Activated naive CD4-positive, alpha-beta T cell treated with anti-CD3 and anti-CD28 coated beads, Interleukin-2, amount 50 U/mL, for 24 hours (primary cell): ENCODE data around the gene IGLL1.
"Not testable (repeated sequence)": the region's sequence is repeated elsewhere in the genome, so short reads cannot be mapped to it uniquely, and the experiment has no call there.

Source experiments
- H3K27ac Mint-ChIP-seq: one replicate; pipeline ENCODE4 v1.8.0; 2021; ENCODE audit warnings: mild to moderate bottlenecking, mixed read lengths
- H3K27me3 Mint-ChIP-seq: one replicate; pipeline ENCODE4 v1.8.0; 2021; ENCODE audit warnings: mixed read lengths
- H3K36me3 Mint-ChIP-seq: one replicate; pipeline ENCODE4 v1.8.0; 2021; ENCODE audit warnings: mixed read lengths
- H3K4me1 Mint-ChIP-seq: one replicate; pipeline ENCODE4 v1.8.0; 2021; ENCODE audit warnings: mixed read lengths
- H3K4me3 Mint-ChIP-seq: one replicate; pipeline ENCODE4 v1.8.0; 2021; ENCODE audit warnings: mild to moderate bottlenecking, mixed read lengths
- H3K9me3 Mint-ChIP-seq: one replicate; pipeline ENCODE4 v1.8.0; 2021; ENCODE audit warnings: mixed read lengths

The IGLL1 gene

DNA sequence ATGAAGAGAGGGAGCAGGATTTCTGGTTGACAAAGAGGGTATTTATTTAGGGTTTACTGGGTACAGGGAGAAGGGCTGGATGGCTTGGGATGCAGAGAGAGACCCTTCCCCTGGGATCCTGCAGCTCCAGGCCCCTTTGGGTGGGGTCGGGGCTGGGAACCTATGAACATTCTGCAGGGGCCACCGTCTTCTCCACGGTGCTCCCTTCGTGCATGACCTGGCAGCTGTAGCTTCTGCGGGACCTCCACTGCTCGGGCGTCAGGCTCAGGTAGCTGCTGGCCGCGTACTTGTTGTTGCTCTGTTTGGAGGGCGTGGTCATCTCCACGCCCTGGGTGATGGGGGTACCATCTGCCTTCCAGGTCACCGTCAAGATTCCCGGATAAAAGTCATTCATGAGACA is 7.0 kb downstream of the IGLL1 start:
- not testable (repeated sequence) for H3K36me3 Mint-ChIP-seq, H3K4me3 Mint-ChIP-seq, H3K9me3 Mint-ChIP-seq, H3K27ac Mint-ChIP-seq, H3K4me1 Mint-ChIP-seq, H3K27me3 Mint-ChIP-seq

DNA sequence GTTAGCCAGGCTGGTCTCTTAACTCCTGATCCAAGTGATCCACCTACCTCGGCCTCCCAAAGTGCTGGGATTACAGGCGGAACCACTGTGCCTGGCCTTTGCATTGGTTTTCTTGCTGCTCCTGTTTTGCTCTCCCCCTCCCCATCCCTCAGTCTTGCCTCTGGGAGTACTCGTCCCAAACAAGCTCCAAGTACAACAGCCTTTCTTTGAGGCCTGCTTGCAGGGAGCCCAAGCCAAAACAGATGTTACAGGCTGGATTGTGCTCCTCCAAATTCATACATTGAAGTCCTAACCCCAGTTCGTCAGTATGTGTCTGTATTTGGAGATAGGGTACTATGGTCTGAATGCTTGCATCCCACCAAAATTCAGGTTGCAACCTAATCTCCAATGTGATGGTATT is 8.6 kb downstream of the IGLL1 start:
- Mint-ChIP-seq H3K27me3 (peaks cover 6% of the 10 kb centered on the region), H3K36me3 (no peaks in the 10 kb centered on the region), H3K9me3 (no peaks in the 10 kb centered on the region), H3K4me1 (no peaks in the 10 kb centered on the region), H3K27ac (no peak overlapping the region), H3K4me3 (no peak overlapping the region)

DNA sequence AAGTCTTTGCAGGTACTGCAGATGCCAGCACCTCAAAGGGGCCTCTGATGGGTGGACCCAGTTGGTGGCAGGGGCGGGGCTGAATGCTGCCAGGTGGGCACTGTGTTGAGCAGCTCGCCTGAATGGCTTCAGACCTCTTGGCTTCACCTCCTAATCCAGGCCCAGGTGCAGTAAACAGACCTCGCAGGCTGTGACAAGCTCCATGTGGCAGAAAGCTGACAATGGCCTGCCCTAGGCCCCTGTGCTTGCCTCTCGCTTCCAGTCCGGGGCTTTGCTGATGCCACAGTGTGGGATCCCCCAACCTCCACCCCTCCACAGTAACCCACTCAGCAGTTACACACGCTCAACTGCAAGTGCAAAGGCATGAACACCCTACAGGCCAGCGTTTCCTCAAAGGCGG is 9.4 kb downstream of the IGLL1 start:
- Mint-ChIP-seq H3K9me3 (no peaks in the 10 kb centered on the region), H3K36me3 (no peaks in the 10 kb centered on the region), H3K4me3 (no peak overlapping the region), H3K4me1 (peaks cover 3% of the 10 kb centered on the region), H3K27ac (no peak overlapping the region), H3K27me3 (peaks cover 6% of the 10 kb centered on the region)

DNA sequence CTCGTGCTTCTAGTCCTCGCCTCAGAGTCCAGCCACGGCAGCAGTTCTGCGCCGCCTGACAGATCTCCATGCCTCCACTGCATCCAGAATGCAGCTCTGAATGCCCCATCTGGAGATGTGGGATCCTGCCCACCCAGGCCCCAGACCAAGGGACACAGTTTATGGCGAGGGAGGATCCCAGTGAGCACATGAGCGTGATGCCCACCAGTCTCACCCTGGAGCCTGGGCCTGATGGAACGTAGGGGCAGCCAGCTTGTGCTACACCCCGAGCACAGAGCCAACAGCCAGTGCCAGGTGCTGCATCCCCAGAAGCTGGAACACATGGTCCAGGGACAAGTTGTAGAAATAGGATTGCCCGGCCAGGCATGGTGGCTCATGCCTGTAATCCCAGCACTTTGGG is 10.4 kb downstream of the IGLL1 start:
- peaks cover 11% of the 10 kb centered on the region for H3K27me3 Mint-ChIP-seq

DNA sequence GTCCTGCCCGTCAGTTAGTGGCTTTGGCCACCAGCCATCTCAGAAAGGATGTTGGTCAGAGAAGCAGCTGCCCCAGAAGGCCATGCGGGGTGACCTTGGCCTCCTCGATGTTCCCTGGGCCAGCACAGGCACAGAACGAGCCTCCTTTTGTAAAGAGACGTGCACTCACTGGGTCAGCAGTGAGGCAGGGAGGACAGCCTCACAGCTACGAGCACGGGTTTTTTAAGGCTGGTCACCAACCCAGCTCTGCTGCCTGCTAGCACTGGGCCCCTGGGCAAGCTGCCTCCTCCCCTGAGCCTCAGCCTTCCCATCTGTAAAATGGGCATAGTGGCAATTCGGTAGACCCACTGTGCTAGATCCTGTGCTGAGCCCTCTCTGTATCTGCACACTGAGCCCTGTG is 10.8 kb downstream of the IGLL1 start:
- H3K9me3 Mint-ChIP-seq, result no peaks in the 10 kb centered on the region
- H3K27me3 Mint-ChIP-seq, result peaks cover 14% of the 10 kb centered on the region
- H3K27ac Mint-ChIP-seq, result no peak overlapping the region
- no peak overlapping the region for H3K4me3 Mint-ChIP-seq
- peaks cover 8% of the 10 kb centered on the region for H3K4me1 Mint-ChIP-seq
- no peaks in the 10 kb centered on the region for H3K36me3 Mint-ChIP-seq

More for the DNA sequence above, 10.4 kb downstream of the IGLL1 start:
- H3K36me3 Mint-ChIP-seq, result no peaks in the 10 kb centered on the region
- H3K27ac Mint-ChIP-seq, result no peak overlapping the region
- peaks cover 8% of the 10 kb centered on the region for H3K4me1 Mint-ChIP-seq
- H3K9me3 Mint-ChIP-seq, result no peaks in the 10 kb centered on the region
- H3K4me3 Mint-ChIP-seq, result no peak overlapping the region

DNA sequence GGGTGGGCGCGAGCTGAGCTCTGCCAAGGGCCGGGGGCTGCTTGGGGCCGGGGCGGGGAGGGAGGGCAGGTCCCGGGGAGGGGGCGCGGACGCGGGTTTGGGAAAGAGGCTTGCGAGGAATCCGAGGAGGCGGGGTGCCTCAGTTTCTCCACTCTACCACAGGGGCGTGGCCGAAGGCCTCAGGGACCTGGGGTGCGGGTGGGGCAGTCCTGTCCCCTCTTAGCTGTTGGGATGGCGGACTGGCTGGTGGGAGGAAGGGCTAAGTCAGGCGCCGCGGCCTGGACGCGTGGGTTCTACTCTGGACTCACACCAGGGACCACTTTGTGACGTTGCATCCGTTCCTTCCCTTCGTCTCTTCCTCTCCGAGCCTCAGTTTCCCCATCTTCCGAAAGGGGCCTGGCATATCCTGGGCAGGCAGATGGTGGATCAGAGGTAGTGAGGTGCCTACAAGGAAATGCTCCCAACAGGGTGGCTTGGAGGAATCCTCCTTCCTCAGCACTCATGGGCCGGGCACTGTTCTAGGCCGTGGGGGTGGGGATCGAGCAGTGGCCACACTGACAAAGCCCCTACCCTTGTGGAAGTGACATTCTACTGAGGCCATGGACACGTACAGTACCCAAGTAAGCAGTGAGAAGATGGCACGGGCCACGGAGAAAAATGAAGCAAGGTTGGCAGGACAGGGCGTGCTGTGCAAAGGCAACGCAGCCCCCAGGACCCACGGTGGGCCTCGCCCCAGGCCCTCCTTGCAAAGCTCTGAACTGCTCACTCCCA is 13.2 kb downstream of the IGLL1 start:
- Mint-ChIP-seq H3K27ac (no peak overlapping the region), H3K9me3 (no peaks in the 10 kb centered on the region), H3K27me3 (peaks cover 15% of the 10 kb centered on the region), H3K36me3 (no peaks in the 10 kb centered on the region), H3K4me3 (peak overlapping the region; percentile 65), H3K4me1 (peaks cover 8% of the 10 kb centered on the region)

DNA sequence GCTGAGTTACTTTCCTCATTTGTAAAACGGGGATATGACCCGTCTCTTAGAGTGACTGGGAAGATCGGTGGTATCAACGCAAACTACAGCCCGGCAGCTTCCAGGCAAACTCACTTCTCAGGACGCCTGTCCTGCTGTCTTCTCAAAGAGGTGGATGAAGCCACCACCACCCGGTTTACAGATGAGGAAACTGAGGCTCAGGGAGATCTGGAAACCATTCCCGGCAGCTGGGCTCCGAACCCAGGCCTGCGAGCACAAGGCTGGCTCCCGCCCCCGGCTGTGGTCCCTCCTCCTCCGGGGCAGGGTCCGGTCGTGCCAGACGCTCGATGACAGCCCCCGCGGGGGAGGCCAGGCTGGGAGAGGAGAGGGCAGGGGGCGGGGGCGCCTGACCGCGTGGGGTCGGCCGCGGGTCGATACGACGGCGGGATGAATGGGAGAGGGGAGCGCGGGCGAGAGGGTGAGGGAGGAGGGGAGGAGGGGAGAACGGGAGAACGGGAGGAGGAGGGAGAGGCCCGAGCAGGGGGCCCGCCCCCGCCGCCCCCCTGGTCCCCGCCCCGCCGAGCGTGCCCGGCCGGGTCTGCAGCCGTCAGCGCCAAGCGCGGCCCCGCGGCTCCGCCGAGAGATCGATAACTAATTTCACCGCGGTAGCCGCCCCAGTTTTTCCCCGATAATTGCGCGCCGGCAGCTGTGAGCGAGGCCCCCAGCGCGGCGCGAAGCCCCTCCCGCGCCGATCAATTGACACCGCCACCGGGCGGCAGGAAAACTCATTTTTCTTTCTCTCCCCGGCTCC is 14.0 kb downstream of the IGLL1 start:
- Mint-ChIP-seq H3K27me3 (peaks cover 17% of the 10 kb centered on the region), H3K36me3 (no peaks in the 10 kb centered on the region), H3K4me1 (peaks cover 8% of the 10 kb centered on the region), H3K4me3 (peak overlapping the region; percentile 86), H3K9me3 (no peaks in the 10 kb centered on the region), H3K27ac (no peak overlapping the region)

DNA sequence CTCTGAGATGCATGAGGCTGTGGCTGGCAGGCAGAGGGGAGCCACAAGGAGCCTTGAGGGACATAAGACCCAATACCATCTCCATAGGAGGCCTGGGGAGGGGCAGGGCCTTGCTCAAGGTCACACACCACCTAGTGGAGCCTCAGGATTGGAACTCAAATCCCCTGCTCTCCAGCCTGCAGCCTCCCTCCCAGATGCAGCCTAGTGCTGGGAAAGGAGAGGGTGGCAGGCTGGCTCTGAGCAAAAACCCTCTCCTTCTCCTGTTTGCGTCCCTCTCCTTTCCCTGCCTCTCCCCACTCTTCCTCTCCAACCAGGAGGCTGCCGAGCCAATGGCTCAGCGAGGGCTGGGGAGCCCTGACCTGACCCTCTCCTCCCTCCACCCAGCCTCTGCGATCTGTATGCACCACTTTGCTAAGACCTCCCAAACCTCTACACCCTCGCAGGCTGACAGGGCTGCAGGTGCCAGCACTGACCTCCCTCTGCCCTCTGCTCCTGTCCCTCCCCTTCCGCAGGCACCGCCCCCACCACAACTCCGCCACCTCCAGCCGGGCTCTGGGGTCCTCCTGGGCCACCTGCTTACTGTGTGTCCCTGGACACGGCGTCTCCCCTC is 14.7 kb downstream of the IGLL1 start:
- Mint-ChIP-seq H3K27ac (no peak overlapping the region), H3K4me3 (peak overlapping the region; percentile 86), H3K4me1 (peaks cover 8% of the 10 kb centered on the region), H3K9me3 (no peaks in the 10 kb centered on the region), H3K36me3 (no peaks in the 10 kb centered on the region), H3K27me3 (peaks cover 17% of the 10 kb centered on the region)

DNA sequence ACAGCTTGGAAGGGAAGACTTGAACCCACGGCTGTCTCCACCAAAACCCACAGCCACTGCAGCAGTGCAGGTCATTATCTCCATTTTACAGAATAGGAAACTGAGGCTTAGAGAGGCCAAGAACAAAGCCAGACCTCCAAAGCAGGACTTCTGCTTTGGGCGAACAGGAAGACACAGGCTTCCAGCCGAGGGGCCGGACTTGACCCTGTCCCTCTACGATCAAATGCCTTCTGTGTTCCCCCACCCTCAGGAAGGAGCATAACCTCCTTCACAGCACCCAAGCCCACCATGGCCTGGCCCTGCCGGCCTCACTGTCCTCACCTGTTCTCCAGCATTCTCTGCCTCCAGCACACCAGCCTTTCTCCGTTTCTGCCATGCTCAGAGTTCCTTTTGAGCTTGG is 15.8 kb downstream of the IGLL1 start:
- H3K4me3 Mint-ChIP-seq, result no peak overlapping the region
- no peaks in the 10 kb centered on the region for H3K36me3 Mint-ChIP-seq
- peaks cover 17% of the 10 kb centered on the region for H3K27me3 Mint-ChIP-seq
- peaks cover 8% of the 10 kb centered on the region for H3K4me1 Mint-ChIP-seq
- no peaks in the 10 kb centered on the region for H3K9me3 Mint-ChIP-seq
- no peak overlapping the region for H3K27ac Mint-ChIP-seq

DNA sequence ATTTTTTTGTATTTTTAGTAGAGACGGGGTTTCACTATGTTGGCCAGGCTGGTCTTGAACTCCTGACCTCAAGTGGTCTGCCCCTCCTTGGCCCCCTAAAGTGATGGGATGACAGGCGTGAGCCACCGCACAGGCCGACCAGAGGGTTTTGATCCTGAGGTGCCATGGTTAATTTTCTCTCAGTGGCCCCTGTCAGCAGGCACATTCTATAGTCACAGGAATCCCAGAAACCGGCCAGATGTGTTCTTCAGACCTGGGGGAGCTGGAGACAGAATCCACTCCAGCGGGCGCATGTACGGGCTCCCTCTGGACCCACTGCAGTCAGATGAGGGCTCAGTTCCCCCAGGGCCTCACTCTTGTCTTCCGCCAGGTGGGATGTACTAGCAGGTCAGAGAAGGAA is 17.0 kb downstream of the IGLL1 start:
- no peaks in the 10 kb centered on the region for H3K9me3 Mint-ChIP-seq
- peaks cover 18% of the 10 kb centered on the region for H3K27me3 Mint-ChIP-seq
- no peak overlapping the region for H3K4me3 Mint-ChIP-seq
- H3K36me3 Mint-ChIP-seq, result no peaks in the 10 kb centered on the region
- H3K27ac Mint-ChIP-seq, result no peak overlapping the region
- H3K4me1 Mint-ChIP-seq, result peaks cover 8% of the 10 kb centered on the region

DNA sequence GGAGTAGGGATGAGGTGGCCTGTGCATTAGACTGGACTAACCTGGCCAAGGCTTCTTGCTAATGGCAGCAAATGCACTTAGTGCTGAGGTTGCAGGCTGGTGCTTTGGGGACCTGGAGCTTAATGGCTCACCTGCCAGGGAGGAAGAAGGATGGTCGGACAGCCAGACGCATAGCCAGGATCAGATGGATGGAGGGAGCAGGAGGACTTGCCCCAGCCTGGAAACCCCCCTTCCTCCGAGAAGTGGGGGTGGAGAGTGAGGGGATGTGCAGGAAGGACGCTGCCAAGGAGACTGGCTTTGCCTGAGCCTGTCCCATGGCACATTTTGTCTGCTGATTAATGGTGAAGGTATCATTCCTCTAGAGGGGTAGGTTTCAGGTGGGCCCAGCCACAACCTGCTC is 17.9 kb downstream of the IGLL1 start:
- Mint-ChIP-seq H3K27ac (no peak overlapping the region), H3K27me3 (peaks cover 19% of the 10 kb centered on the region), H3K4me3 (no peak overlapping the region), H3K36me3 (no peaks in the 10 kb centered on the region), H3K9me3 (no peaks in the 10 kb centered on the region), H3K4me1 (peaks cover 8% of the 10 kb centered on the region)

DNA sequence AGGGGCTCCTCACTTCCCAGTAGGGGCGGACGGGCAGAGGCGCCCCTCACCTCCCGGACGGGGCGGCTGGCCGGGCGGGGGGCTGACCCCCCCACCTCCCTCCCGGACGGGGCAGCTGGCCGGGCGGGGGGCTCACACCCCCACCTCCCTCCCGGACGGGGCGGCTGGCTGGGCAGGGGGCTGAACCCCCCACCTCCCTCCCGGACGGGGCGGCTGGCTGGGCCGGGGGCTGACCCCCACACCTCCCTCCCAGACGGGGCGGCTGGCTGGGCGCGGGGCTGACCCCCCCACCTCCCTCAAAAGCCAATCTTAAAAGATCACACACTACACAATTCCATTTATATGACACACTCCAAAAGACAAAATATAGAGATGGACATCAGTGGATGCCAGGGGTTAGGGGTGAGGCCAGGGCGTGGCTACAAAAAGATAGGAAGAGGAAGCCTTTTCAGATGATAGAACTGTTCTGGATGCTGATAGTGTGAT is 19.0 kb downstream of the IGLL1 start:
- H3K36me3 Mint-ChIP-seq, H3K9me3 Mint-ChIP-seq, H3K4me1 Mint-ChIP-seq, H3K27ac Mint-ChIP-seq, H3K4me3 Mint-ChIP-seq: not testable (repeated sequence)
- peaks cover 16% of the 10 kb centered on the region for H3K27me3 Mint-ChIP-seq

DNA sequence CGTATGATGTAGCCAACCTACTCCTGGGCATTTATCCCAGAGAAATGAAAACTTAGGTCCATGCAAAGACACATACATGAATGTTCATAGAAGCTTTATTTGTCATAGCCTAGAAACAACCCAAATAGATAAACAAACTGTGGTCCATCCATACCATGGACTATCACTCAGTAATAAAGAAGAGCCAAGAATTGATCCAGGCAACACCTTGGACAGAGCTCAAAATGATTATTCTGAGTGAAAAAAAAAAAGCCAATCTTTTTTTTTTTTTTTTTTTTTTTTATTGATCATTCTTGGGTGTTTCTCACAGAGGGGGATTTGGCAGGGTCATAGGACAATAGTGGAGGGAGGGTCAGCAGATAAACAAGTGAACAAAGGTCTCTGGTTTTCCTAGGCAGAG is 19.9 kb downstream of the IGLL1 start:
- not testable (repeated sequence) for H3K4me3 Mint-ChIP-seq, H3K36me3 Mint-ChIP-seq, H3K27me3 Mint-ChIP-seq, H3K27ac Mint-ChIP-seq, H3K9me3 Mint-ChIP-seq, H3K4me1 Mint-ChIP-seq

DNA sequence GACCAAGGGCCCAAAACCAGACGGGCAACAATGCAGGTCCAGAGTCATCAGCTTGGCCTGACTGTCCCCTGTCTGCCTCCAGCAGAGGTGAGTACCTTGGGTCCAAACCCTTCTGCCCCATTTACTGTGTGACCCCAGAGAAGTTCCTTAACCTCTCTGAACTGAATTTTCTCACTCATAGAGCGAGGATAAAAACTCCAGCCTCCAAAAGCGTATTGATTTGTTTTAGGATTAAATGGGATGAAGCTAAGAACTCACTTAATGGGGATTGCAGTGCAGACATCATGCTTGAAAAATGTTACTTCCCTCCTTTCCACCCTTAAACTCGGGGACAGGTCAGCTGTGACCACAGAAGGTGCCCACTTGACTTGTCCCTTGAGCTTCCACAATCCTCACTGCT is 22.6 kb downstream of the IGLL1 start:
- no peaks in the 10 kb centered on the region for H3K36me3 Mint-ChIP-seq
- no peaks in the 10 kb centered on the region for H3K4me1 Mint-ChIP-seq
- no peak overlapping the region for H3K4me3 Mint-ChIP-seq
- peaks cover 6% of the 10 kb centered on the region for H3K27me3 Mint-ChIP-seq
- no peak overlapping the region for H3K27ac Mint-ChIP-seq
- H3K9me3 Mint-ChIP-seq, result no peaks in the 10 kb centered on the region

DNA sequence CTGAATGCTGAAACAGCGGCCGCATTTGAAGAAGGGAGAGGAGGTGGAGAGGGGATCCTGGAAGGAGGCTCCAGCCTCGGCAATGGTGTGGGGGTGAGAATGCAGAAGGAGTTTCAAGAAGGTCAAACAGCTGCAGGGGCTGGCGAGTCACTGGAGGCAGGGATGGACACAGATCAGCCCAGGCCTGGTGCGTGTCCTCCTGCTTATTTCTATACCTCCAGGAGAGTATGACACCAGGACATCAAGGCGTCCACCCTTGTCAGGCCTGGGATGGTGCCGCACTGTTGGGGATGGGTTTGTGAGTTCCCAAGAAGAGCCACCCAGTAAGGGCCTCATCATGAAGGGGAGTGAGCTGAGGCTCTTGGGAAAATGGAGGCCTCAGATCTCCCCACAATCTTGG is 23.1 kb downstream of the IGLL1 start:
- no peaks in the 10 kb centered on the region for H3K36me3 Mint-ChIP-seq
- no peaks in the 10 kb centered on the region for H3K4me1 Mint-ChIP-seq
- H3K27ac Mint-ChIP-seq, result no peak overlapping the region
- no peak overlapping the region for H3K4me3 Mint-ChIP-seq
- peaks cover 6% of the 10 kb centered on the region for H3K27me3 Mint-ChIP-seq
- H3K9me3 Mint-ChIP-seq, result no peaks in the 10 kb centered on the region

DNA sequence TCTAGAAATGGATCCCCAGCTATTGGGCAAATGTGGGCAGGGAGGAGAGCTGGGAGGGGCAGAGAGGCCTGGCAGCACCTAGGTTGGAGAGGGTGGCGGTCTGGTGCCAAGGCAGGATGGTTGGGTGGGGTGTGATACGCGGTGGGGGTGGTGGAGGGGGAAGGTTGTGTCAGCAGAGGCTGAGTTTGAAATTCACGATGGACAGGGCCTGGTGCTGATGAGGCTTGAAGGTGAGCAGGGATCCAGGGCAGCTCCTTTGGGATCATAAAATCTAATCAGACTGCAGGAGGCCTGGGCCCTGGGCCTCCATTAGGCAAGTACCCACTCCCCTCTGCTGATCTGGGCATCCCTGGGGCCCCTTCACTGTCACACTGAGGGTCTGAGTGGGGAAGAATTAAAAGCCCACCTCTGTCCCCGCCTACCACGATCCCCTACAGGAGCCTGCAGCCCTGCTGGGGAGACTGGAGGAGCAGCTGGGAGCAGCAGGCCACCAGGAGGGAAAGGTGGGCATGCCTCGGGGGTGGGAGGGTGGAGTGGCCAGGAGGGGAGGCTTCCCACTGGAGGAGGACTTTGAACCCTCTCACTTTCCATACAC is 24.0 kb downstream of the IGLL1 start:
- Mint-ChIP-seq H3K27ac (no peak overlapping the region), H3K27me3 (peaks cover 3% of the 10 kb centered on the region), H3K4me3 (no peak overlapping the region), H3K9me3 (no peaks in the 10 kb centered on the region), H3K36me3 (no peaks in the 10 kb centered on the region), H3K4me1 (no peaks in the 10 kb centered on the region)
